Adipocyte (in vitro differentiated cells): ENCODE data around the gene SLC28A1.

Experiments used
- DNase-seq: peaks from one replicate; pipeline ENCODE4 v3.0.0-alpha.2; 2015; ENCODE audit warnings: low read depth
- H3K27me3 ChIP-seq: replicated peaks from 2 replicates; pipeline ENCODE4 v1.7.0; 2013; ENCODE audit warnings: mild to moderate bottlenecking, low read length, moderate library complexity; ENCODE audit not compliant: control insufficient read depth, insufficient read depth
- H3K36me3 ChIP-seq: 2 replicates; pipeline ENCODE4 v1.7.0; 2013; ENCODE audit warnings: low read length, mild to moderate bottlenecking, moderate library complexity; ENCODE audit not compliant: control insufficient read depth, insufficient read depth, severe bottlenecking
- H3K4me1 ChIP-seq: 2 replicates; pipeline ENCODE4 v1.7.0; 2013; ENCODE audit warnings: mild to moderate bottlenecking, low read length, moderate library complexity; ENCODE audit not compliant: control insufficient read depth, insufficient read depth
- H3K4me3 ChIP-seq: 2 replicates; pipeline ENCODE4 v1.7.0; 2013; ENCODE audit warnings: mild to moderate bottlenecking, low read length, moderate library complexity
- H3K9ac ChIP-seq: 2 replicates; pipeline ENCODE4 v1.7.0; 2013; ENCODE audit warnings: mild to moderate bottlenecking, low read length, moderate library complexity
- H3K9me3 ChIP-seq: 2 replicates; pipeline ENCODE4 v1.7.0; 2013; ENCODE audit warnings: mild to moderate bottlenecking, low read length, moderate library complexity; ENCODE audit not compliant: control insufficient read depth

Gene SLC28A1

DNA sequence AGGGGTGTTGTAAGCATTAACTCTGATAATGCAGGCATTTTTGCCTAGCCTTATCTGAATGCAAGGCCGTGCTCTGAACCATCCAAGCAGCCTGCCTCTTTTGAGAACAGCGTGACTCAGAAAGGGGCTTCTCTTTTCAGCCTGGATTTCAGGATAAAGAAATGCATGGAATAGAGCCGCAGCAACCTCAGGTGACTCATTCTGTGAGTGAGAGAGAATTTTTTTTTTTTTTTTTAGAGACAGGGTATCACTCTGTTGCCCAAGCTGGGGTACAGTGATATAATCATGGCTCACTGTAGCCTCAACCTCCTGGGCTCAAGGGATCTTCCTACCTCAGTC is 76.6 kb downstream of the SLC28A1 start:
- Histone ChIP-seq H3K4me3 (no peak overlapping the region), H3K9ac (no peak overlapping the region), H3K36me3 (no peaks in the 10 kb centered on the region), H3K9me3 (peaks cover 9% of the 10 kb centered on the region), H3K27me3 (peaks cover 7% of the 10 kb centered on the region), H3K4me1 (no peaks in the 10 kb centered on the region)
- DNase-seq = no peak

DNA sequence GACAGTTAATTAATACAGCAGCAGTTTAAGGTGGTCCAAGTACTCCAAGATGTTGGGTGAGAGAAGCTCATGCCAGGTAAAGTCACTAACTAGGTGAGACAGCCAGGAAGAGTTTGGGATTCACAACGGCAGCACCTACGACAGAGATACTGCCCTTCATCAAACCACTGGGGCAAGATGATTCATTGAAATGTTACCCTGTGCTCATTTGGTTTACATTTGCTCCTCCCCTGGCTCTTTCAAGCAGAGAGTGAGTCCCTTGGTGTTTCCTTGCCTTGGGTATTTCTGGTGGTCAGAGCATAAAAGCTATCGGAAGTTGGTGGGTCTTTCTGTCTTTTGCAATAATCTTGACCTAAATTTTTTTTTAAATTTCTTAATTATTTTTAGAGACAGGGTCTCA is 77.2 kb downstream of the SLC28A1 start:
- H3K27me3 ChIP-seq = peaks cover 7% of the 10 kb centered on the region
- no peak overlapping the region for H3K9ac ChIP-seq

DNA sequence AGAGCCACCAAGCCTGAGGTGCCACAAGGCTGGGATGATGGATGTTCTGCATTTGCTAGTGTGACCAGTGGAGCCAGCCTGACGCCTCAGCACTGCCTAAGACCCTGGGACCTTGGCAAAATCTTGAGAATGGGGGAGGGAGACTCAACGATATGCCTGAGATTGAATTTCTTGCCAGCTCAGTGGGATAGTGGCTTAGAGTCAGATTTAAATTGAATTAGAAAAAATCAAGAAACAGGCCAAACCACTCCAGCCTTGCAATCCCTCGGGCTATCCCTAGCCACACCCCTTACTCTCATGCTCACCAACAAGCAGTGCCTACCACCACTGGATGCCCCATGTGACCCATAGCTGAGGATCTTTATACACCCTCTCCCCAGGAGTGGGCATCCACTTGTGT is 78.5 kb downstream of the SLC28A1 start:
- Histone ChIP-seq H3K9me3 (peaks cover 9% of the 10 kb centered on the region), H3K27me3 (peaks cover 7% of the 10 kb centered on the region), H3K36me3 (no peaks in the 10 kb centered on the region), H3K4me1 (peaks cover 6% of the 10 kb centered on the region), H3K4me3 (no peak overlapping the region), H3K9ac (no peak overlapping the region)
- DNase-seq = no peak

More for the DNA sequence above, 77.2 kb downstream of the SLC28A1 start:
- H3K4me3 ChIP-seq = no peak overlapping the region
- H3K4me1 ChIP-seq = no peaks in the 10 kb centered on the region
- peaks cover 9% of the 10 kb centered on the region for H3K9me3 ChIP-seq
- H3K36me3 ChIP-seq = no peaks in the 10 kb centered on the region
- no peak for DNase-seq

DNA sequence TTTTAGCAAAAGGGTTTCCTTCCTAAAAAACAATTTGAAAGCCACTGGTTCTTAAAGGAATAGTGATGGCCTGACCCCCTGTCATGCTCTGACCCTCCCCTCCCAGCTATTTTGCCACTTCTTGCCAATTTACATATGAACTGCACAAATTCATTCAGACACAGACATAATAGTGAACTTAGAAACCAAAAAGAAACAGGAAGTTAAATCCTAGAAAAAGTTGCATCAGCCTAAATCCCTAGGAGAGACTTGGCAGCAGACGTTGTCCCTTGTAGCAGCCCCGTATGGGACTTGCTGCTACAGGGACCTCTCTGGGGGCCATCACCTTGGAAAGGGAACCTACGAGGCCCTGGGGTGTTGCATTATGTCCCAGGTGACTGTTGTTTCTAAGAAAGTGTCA is 82.9 kb downstream of the SLC28A1 start:
- peaks cover 7% of the 10 kb centered on the region for H3K27me3 ChIP-seq
- peaks cover 9% of the 10 kb centered on the region for H3K9me3 ChIP-seq
- no peak overlapping the region for H3K9ac ChIP-seq
- peaks cover 6% of the 10 kb centered on the region for H3K4me1 ChIP-seq
- no peak overlapping the region for H3K4me3 ChIP-seq
- no peaks in the 10 kb centered on the region for H3K36me3 ChIP-seq
- no peak for DNase-seq

DNA sequence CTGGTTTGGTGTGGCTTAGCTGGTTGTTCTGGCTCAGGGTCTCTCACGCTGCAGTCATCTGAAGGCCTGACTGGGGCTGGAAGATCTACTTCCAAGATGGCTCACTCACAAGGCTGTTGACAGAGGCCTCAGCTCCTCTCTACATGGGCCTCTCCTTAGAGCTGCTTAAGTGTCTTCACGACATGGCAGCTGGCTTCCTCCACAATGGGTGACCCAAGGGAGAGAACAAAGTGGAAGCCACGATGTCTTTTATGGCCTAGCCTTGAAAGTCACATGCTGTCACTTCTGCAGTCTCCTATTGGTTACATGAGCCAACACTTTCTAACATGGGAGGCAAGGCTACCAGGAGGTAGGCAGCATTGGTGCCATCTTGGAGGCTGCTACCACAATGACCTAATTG is 83.8 kb downstream of the SLC28A1 start:
- H3K9me3 ChIP-seq = peaks cover 9% of the 10 kb centered on the region
- peaks cover 5% of the 10 kb centered on the region for H3K27me3 ChIP-seq
- H3K4me1 ChIP-seq = peaks cover 6% of the 10 kb centered on the region
- DNase-seq = no peak
- no peak overlapping the region for H3K4me3 ChIP-seq
- no peak overlapping the region for H3K9ac ChIP-seq
- no peaks in the 10 kb centered on the region for H3K36me3 ChIP-seq

DNA sequence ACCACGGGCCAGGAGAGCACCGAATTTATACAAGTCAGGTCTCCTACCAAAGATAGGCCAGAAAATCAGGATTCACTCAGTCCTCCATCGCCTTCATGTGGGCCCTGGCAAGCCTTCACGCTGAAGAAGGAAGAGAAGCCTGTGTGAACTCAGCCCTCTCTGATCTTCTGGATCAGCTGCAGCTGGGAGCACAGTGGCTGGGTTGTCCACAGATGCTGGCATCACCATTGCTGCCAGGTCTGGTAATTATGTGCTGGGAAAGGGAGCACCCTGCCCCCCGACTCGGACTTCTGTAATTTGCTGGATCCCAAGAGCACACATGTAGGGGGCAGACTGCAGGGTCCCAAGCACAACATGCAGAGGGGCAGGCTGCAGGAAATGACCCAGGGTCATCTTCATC is 84.8 kb downstream of the SLC28A1 start:
- Histone ChIP-seq H3K4me1 (peaks cover 6% of the 10 kb centered on the region), H3K9me3 (peaks cover 6% of the 10 kb centered on the region), H3K36me3 (no peaks in the 10 kb centered on the region), H3K9ac (no peak overlapping the region), H3K4me3 (no peak overlapping the region), H3K27me3 (no peaks in the 10 kb centered on the region)
- no peak for DNase-seq

DNA sequence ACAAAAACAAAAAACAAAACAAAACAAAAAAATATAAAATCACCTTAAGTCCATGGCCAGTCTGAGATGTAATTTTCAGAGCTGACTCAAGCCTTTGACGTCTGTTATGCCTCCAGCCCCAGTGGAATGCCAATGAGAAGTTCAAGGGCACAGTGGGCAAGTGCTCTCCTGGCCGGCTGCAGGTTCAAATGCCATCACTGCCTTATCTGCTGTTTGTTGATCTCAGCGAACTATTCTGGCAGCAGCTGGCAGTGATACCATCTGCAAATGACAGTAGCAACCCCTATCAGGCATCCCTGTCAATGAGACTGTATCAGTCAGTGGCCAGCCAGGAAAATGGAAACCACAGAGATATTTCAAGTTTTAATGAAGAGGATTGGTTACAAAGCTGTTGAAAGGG is 86.4 kb downstream of the SLC28A1 start:
- Histone ChIP-seq H3K9ac (no peak overlapping the region), H3K4me1 (peaks cover 6% of the 10 kb centered on the region), H3K9me3 (no peaks in the 10 kb centered on the region), H3K4me3 (no peak overlapping the region), H3K36me3 (no peaks in the 10 kb centered on the region), H3K27me3 (no peaks in the 10 kb centered on the region)
- DNase-seq = no peak

DNA sequence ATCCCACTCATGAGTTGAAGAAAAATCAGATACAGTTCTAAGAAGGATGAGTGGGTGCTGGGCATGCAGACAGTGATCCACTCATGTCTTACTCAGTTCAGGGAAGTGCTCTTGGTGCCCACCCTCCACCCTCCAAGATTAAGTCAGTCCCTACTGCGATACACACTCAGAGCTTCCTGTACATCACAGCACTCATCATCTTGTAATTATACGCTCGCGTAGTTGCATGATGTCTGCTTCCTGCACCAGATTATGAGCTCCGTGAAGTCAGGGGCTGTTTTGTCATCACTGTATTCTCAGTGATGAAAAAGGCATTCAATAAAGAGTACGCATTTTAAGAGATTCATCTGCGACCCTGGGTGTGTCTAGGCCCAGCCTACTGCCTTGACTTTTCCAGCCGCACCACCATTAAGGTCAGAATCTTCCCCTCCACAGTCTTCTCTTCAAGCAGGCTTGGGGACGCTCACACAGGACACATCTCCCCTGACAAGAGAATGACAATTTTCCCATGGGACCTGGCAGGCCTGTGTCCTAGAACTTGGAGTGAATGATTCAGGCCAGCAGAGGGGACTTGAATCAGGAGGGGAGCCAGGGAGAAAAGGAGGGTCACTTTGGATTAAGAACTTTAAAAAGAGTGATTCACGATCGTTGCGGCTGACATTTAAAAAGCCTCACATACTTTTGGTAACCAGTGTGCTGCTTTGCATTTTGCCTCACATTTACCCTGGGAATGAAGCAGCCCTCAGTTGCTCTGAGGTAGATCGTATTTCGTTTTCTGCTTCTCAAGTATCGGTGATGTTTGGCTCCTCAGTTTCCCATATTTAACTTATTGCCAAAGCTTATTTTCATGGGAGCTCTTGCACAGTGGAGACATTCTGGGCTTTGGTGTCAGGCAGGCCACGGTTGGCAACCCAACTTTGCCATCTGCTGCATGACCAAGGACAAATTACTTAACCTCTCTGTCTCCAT is 89.3 kb downstream of the SLC28A1 start:
- H3K9me3 ChIP-seq = no peaks in the 10 kb centered on the region
- H3K27me3 ChIP-seq = no peaks in the 10 kb centered on the region
- H3K36me3 ChIP-seq = no peaks in the 10 kb centered on the region
- no peaks in the 10 kb centered on the region for H3K4me1 ChIP-seq
- no peak overlapping the region for H3K9ac ChIP-seq
- no peak overlapping the region for H3K4me3 ChIP-seq
- peak; percentile 42 for DNase-seq

DNA sequence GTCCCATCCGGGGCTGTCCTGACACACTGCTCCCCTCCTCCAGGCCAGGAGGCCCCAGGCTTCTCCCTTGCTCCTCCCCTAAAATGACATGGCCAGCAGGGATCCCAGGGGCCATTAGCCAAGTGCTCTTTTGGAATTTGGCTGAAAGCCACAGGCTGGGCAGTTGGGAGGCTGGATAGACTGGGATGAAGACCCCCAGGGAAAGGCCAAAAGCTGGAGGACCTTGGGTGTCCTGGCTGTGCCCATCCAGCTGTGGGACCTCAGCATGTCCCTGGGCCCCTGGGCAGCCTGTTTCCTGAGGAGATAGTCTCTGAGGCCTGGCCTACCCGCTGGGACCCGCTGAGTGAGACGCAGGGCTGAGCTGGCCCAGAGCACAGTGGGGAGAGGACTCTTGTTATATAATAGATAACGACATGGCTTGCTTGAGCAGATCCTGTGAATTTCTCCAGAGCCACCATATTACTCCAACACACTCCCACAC is 91.4 kb downstream of the SLC28A1 start:
- no peak for DNase-seq
- H3K27me3 ChIP-seq = no peaks in the 10 kb centered on the region
- no peak overlapping the region for H3K4me3 ChIP-seq
- no peak overlapping the region for H3K9ac ChIP-seq
- no peaks in the 10 kb centered on the region for H3K9me3 ChIP-seq
- H3K36me3 ChIP-seq = no peaks in the 10 kb centered on the region
- peaks cover 5% of the 10 kb centered on the region for H3K4me1 ChIP-seq

DNA sequence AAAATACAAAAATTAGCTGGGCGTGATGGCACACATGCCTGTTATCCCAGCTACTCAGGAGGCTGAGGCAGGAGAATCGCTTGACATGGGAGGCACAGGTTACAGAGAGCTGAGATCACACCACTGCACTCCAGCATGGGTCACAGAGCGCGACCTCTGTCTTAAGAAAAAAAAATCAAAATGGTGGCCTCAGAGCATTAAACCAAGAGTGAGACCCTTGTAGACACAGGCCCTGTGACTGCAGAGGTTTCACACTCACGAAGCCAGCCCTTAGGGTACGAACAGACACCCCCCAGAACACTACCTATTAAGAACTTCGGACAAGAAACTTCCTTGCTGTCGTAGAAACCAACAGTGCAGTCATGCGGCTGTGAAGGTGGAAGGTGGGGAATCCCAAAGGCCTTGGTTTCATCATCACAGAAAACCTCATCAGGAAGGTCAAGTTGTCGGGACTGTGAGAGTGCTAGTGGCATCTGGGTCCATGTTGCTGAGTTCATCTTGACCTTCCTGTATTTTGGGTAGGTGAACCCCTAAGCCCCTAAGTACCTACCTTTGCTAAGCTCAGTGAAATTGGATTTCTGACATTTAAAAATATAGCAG is 92.4 kb downstream of the SLC28A1 start:
- DNase-seq = no peak
- Histone ChIP-seq H3K9ac (no peak overlapping the region), H3K36me3 (no peaks in the 10 kb centered on the region), H3K9me3 (no peaks in the 10 kb centered on the region), H3K27me3 (no peaks in the 10 kb centered on the region), H3K4me1 (peaks cover 5% of the 10 kb centered on the region), H3K4me3 (no peak overlapping the region)

DNA sequence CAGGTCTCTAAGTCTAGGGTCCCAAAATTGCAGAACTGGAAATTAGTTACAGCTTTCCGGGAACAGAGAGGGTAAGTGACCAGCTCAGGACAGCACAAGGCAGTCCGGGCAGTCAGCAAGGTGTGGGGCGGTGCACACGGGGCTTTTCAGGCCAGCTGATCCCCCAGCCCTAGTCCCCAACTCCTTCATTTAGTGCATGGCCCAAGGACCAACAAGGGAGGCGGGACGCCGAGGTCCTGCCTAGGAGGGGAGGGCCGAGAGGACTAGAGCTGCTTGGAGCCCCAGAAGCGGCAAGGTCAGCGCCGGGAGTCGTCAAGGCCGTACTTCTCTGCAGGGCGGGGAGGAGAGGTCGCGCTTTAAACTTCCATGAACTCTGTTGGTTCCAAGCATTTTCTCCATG is 95.2 kb downstream of the SLC28A1 start:
- Histone ChIP-seq H3K9ac (peak overlapping the region; percentile 86), H3K36me3 (no peaks in the 10 kb centered on the region), H3K27me3 (no peaks in the 10 kb centered on the region), H3K4me3 (peak overlapping the region; percentile 92), H3K4me1 (peaks cover 17% of the 10 kb centered on the region), H3K9me3 (no peaks in the 10 kb centered on the region)
- DNase-seq = no peak
